PC-9 (cell line): ENCODE data around the gene TMCC1.

ENCODE experiments used
- CTCF ChIP-seq: fragments of 200-600 bp; sonication (generic); conservative IDR thresholded peaks from 2 replicates; pipeline ENCODE4 v1.6.1; 2017; ENCODE audit warnings: mixed run types, antibody characterized with exemption, mild to moderate bottlenecking, moderate library complexity
- EZH2 ChIP-seq: fragments of 200-600 bp; sonication (generic); IDR thresholded peaks from 2 replicates; pipeline ENCODE4 v1.8.0; 2017; ENCODE audit warnings: antibody characterized with exemption, low read depth

GRCh38 chr3:129612534-129613366 is 280.8 kb downstream of the TMCC1 start:
- no peak for TF ChIP-seq CTCF
- TF ChIP-seq EZH2: no peak
